ENCODE results near the gene VAV2. TPM values are rescaled to one million over a fixed set of nuclear protein-coding genes. Genes with fewer than 3 reads are reported as not detected.

The VAV2 gene, protein sequence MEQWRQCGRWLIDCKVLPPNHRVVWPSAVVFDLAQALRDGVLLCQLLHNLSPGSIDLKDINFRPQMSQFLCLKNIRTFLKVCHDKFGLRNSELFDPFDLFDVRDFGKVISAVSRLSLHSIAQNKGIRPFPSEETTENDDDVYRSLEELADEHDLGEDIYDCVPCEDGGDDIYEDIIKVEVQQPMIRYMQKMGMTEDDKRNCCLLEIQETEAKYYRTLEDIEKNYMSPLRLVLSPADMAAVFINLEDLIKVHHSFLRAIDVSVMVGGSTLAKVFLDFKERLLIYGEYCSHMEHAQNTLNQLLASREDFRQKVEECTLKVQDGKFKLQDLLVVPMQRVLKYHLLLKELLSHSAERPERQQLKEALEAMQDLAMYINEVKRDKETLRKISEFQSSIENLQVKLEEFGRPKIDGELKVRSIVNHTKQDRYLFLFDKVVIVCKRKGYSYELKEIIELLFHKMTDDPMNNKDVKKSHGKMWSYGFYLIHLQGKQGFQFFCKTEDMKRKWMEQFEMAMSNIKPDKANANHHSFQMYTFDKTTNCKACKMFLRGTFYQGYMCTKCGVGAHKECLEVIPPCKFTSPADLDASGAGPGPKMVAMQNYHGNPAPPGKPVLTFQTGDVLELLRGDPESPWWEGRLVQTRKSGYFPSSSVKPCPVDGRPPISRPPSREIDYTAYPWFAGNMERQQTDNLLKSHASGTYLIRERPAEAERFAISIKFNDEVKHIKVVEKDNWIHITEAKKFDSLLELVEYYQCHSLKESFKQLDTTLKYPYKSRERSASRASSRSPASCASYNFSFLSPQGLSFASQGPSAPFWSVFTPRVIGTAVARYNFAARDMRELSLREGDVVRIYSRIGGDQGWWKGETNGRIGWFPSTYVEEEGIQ
- total RNA-seq, result 57.5 to 62.1 TPM (median 61.9 TPM) in 3 replicates

DNA sequence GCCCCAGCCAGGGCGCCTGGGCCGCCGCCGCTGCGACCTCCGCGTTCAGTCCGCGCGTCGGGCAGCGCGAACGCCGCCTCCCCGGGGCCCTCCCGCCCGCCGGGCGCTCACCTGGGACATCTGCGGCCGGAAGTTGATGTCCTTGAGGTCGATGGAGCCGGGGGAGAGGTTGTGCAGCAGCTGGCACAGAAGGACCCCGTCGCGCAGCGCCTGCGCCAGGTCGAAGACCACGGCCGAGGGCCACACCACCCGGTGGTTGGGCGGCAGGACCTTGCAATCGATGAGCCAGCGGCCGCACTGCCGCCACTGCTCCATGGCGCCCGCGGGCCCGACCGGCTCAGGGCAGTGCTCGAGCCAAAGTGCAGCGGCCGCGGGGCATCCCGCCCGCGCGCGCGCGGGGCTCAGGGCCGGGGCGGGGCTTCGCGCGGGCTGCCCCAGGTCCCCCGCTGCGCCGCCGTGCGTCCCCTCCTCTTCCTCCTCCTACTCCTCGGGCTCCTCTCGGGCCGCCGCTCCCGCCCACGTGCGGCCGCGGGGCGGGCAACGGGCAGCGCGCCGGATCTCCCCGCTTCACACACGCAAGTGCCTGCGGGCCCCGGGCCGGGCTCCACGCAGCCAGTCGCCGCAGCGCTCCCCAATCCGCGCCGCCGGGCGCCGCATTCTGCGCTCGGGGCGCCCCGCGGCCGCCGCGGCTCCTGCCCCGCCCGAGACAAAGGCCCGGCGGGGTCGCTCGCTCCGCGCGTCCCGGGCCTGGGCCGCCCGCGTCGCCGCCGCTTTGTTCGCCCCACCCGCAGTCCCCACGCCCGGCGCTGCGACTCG, at the start of gene VAV2:
Gene VAV2 (minus strand): TSS at position 361 of the 816 bp plus-strand sequence. CDS start 46 bp downstream, at position 315.
- Mint-ChIP-seq H3K27ac (peak within 1 kb of the TSS; percentile 87), H3K27me3 (ENCODE audit: low read depth) (peaks cover 8% of the 10 kb centered on the region), H3K4me1 (peaks cover 23% of the 10 kb centered on the region), H3K36me3 (no peaks in the 10 kb centered on the region), H3K9me3 (no peaks in the 10 kb centered on the region), H3K4me3 (peak within 1 kb of the TSS; percentile 88)
- DNase-seq (ENCODE audit: low spot score in 2 of 2, unreplicated experiment in 2 of 2), result peak in 1 of 2 experiments; percentile 58
- TF ChIP-seq, protein P1, sequence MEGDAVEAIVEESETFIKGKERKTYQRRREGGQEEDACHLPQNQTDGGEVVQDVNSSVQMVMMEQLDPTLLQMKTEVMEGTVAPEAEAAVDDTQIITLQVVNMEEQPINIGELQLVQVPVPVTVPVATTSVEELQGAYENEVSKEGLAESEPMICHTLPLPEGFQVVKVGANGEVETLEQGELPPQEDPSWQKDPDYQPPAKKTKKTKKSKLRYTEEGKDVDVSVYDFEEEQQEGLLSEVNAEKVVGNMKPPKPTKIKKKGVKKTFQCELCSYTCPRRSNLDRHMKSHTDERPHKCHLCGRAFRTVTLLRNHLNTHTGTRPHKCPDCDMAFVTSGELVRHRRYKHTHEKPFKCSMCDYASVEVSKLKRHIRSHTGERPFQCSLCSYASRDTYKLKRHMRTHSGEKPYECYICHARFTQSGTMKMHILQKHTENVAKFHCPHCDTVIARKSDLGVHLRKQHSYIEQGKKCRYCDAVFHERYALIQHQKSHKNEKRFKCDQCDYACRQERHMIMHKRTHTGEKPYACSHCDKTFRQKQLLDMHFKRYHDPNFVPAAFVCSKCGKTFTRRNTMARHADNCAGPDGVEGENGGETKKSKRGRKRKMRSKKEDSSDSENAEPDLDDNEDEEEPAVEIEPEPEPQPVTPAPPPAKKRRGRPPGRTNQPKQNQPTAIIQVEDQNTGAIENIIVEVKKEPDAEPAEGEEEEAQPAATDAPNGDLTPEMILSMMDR (IDR thresholded peaks at IDR 0.05; ENCODE audit: unreplicated experiment), result no peak

DNA sequence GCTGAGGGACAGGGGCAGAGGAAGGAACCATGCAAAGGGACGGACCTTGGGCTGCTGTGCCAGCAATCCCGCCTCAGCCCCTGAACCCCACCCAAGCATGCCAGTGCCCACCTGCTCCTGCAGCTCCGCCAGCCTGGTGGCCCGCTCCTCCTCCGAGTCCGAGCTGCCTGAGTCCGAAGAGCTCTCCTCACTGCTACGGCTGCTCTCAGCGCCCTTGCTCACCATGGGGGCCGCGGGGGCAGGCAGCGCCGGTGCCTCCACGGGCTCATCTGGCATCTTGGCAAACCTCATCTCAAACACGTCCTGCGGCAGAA, 49.5 kb upstream of the VAV2 start:
- Mint-ChIP-seq H3K4me1 (peaks cover 4% of the 10 kb centered on the region), H3K4me3 (no peak overlapping the region), H3K27me3 (ENCODE audit: low read depth) (no peaks in the 10 kb centered on the region), H3K27ac (no peak overlapping the region), H3K9me3 (peaks cover 14% of the 10 kb centered on the region), H3K36me3 (peaks cover 56% of the 10 kb centered on the region)
- no peak for DNase-seq (ENCODE audit: low spot score in 2 of 2, unreplicated experiment in 2 of 2)
- TF ChIP-seq, protein P1 (IDR thresholded peaks at IDR 0.05; ENCODE audit: unreplicated experiment), result no peak

DNA sequence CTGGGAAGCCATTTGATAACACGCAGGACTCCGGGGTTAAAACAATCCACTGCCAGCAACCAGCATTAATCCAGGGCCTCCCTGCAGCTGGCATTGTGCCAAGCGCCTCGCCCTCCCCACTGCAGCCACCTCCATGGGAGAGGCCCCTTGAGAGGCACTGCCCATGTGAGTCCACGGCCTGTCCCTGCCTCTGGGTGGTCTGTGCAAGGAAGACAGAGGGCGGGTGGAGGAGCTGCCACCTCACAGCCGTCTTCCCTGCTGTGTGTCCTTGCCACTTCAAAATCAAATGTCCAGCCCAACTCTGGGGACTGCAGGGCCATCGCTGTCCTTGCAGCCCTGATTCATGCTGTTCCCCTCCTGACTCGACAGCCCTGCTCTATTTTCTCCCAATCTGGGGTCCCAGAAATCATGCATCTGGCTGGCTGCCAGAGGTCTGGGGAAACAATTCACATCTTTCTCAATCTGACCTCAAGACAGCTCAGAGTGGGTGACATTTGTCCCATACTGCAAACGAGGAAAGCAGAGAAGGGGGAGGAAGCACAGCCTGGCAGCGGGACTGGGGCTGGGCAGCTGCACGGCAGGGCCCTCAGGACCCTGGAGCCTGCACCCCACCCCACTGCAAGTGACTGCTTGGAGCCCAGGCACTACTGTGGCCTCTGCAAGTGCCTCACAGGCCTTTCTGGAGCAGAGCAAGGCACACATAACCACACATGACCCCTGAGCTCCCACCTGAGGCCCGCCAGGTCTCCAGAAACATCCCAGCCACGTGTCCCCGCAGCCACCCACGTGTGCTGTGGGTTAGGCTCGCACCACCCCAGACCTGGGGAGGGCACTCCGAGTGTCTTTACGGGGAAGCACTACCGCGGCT, 48.9 kb upstream of the VAV2 start:
- peaks cover 4% of the 10 kb centered on the region for H3K4me1 Mint-ChIP-seq
- H3K4me3 Mint-ChIP-seq, result no peak overlapping the region
- no peak overlapping the region for H3K27ac Mint-ChIP-seq
- H3K9me3 Mint-ChIP-seq, result peaks cover 14% of the 10 kb centered on the region
- TF ChIP-seq, protein P1 (IDR thresholded peaks at IDR 0.05; ENCODE audit: unreplicated experiment), result no peak
- H3K36me3 Mint-ChIP-seq, result peaks cover 61% of the 10 kb centered on the region
- no peak for DNase-seq (ENCODE audit: low spot score in 2 of 2, unreplicated experiment in 2 of 2)
- no peaks in the 10 kb centered on the region for H3K27me3 Mint-ChIP-seq (ENCODE audit: low read depth)

DNA sequence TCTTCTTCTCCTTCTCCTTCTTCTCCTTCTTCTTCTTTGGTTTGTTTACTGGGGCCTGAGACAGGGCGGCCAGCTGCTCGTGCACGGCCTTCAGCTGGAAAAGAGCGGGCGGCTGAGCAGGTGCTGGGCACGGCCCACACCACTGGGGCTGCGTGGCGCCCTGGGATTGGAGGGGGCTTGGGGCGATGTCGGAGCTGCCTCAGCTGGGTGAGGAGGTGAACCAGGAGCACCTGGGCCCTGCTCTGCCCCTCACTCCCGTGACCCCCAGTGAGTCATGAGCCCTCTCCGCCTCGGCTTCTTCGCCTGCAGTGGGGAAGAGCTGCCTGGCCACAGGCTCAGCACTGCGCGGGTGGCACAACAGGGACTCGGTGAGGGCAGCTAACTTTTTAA, 48.0 kb upstream of the VAV2 start:
- no peak for DNase-seq (ENCODE audit: low spot score in 2 of 2, unreplicated experiment in 2 of 2)
- TF ChIP-seq, protein P1 (IDR thresholded peaks at IDR 0.05; ENCODE audit: unreplicated experiment), result no peak
- H3K9me3 Mint-ChIP-seq, result peaks cover 14% of the 10 kb centered on the region
- no peak overlapping the region for H3K27ac Mint-ChIP-seq
- H3K4me3 Mint-ChIP-seq, result no peak overlapping the region
- H3K4me1 Mint-ChIP-seq, result peaks cover 4% of the 10 kb centered on the region
- H3K36me3 Mint-ChIP-seq, result peaks cover 65% of the 10 kb centered on the region
- no peaks in the 10 kb centered on the region for H3K27me3 Mint-ChIP-seq (ENCODE audit: low read depth)

Measured in mesothelial cell of epicardium (in vitro differentiated cells).